Measurements from ENCODE around the gene IGF2BP2.
"Not testable (repeated sequence)": the region's sequence is repeated elsewhere in the genome, so short reads cannot be mapped to it uniquely, and the experiment has no call there.

Gene IGF2BP2

GRCh38 chr3:185825006-185825638 lies at the start of gene IGF2BP2:
Gene IGF2BP2, minus strand, starts transcription at chr3:185825042. Its CDS starts 82 bp downstream, at chr3:185824960.
- DNase-seq = peak; percentile 42

- DNase-seq = no peak
These were observed 49.3 kb upstream of the IGF2BP2 start for GRCh38 chr3:185874119-185874518.

DNA sequence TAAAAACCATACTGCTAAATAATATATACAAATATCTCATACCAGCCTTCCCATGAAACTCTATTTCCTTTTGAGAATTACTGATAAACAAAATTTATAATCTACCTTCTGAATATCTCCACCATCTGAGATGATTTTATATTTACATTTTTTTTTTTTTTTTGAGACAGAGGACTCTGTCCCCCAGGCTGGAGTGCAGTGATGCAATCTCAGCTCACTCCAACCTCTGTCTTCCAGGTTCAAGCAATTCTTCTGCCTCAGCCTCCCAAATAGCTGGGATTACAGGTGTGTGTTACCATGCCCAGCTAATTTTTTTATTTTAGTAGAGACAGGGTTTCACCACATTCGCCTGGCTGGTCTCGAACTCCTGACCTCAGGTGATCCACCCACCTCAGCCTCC lies 42.8 kb upstream of the IGF2BP2 start:
- no peak for DNase-seq

DNA sequence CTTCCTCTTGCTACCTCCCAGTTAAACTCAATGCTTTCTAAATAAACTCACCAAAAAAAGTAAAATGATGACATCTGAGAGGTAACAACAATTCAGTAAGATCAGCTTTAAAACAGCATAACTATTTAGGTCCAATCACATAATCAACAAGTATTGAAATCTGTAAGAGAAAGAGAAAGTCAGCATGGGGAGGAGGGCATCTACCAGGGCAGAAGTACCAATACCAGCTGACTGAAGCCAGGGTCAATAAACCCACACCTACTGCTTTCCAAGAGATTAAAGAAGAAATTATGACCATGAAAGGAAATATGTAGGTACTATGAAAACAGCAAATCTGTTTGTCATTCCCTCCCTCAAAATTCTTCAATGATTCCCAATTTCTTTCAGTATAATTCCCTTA lies 42.2 kb upstream of the IGF2BP2 start:
- DNase-seq = no peak

GRCh38 chr3:185866555-185866954 lies 41.7 kb upstream of the IGF2BP2 start:
- no peak for DNase-seq

DNA sequence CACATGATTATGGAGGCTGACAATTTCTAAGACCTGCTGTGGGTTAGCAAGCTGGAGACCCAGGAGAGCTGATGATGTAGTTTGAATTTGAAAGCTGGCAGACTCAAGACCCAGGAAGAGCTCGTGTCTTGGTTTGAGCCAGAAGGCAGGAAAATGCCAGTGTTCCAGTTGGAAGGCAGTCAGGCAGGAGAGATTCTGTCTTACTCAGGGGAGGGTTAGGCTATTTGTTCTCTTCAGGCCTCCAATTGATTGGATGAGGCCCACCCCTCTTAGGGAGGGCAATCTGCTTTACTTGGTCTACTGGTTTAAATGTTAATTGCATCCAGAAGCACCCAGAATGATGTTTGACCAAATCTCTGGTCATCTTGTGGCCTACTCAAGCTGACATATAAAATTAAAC lies 40.4 kb upstream of the IGF2BP2 start:
- DNase-seq = no peak

GRCh38 chr3:185864767-185865166 lies 39.9 kb upstream of the IGF2BP2 start:
- DNase-seq = no peak

DNA sequence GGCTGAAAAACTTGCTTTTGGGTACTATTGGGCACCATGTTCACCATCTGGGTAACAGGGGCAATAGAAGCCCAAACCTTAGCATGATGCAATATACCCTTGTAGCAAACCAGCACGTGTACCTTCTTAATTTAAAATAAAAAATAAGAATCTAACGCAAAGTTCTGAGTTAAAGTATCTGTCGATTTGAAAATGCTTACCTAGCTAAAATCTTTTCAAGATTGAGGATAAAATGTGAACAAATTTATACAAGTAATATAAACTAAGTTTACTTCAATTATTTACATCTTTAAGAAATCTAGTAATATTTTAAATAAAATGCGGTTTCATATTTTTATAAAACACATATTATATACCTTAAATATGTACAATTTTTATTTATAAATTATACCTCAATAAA lies 38.1 kb upstream of the IGF2BP2 start:
- no peak for DNase-seq

DNA sequence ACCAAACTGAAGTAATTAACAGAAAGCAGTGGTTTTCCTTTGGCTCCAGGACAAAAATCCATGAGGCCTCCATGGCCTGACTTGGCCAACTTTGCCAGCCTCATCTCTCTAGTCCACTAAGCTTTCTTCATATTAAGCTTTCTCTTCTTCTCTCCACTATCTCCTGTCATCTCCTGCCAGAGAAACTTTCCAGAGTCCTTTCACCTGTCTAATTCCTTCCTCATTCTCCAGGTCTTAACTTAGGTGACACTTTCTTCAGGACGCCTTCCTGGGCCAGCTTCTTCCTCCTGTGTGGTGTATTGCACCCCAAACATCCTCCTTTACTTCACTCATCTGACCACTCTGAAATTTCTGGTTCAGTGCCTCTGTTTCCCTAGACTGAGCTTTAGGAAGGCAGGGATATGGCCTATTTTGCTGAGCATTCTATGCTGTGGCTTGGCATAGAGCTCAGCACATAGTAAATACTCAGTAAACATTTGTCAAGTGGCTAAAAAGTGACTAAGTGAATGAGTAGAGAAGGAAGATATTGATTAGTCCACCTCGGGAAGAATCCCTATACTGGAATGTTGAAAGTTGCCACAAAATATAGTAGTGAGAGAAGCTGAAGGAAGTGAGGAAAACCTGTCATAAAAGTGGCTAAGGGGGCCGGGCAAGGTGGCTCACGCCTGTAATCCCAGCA lies 34.6 kb upstream of the IGF2BP2 start:
- no peak for DNase-seq

GRCh38 chr3:185858502-185859225 lies 33.8 kb upstream of the IGF2BP2 start:
- DNase-seq = no peak

GRCh38 chr3:185857208-185857607 lies 32.4 kb upstream of the IGF2BP2 start:
- DNase-seq = no peak

GRCh38 chr3:185856652-185857051 lies 31.8 kb upstream of the IGF2BP2 start:
- no peak for DNase-seq

- not testable (repeated sequence) for DNase-seq
These were observed 28.9 kb upstream of the IGF2BP2 start for GRCh38 chr3:185853771-185854170.

GRCh38 chr3:185852635-185853034 lies 27.8 kb upstream of the IGF2BP2 start:
- no peak for DNase-seq

DNA sequence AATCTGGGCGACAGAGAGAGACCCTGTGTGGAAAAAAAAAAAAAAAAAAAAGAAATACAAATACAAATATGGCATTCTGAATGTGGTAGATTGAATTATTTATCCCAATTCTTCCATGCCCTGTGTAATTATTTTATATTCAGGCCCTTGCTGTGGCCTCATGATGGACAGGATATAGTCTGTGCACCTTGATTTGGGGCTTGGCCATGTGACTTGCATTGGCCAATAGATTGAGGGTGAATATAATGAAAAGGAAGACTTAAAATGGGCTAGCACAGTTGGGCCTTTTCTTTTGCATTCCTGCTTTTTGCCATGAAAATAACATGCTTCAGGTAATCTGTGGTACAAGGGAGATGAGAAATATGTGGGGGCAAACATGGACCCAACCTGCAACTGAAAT lies 27.1 kb upstream of the IGF2BP2 start:
- no peak for DNase-seq

DNA sequence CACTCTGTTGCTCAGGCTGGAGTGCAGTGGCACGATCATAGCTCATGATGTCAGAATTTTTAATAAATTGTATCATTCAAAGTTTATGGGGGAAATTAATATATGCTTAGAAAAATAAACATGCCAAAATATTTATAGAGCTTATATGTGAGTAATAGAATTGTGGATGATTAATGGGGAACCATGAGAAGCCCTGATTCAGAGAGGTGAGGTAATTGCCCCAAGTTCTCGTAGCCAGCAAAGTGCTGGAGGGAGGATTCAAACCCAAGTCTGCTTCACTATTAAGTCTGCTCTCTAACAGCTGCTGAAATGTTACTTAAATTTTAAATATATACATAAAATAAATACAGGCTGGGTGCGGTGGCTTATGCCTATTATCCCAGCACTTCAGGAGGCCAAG lies 26.2 kb upstream of the IGF2BP2 start:
- no peak for DNase-seq

GRCh38 chr3:185847506-185847905 lies 22.7 kb upstream of the IGF2BP2 start:
- no peak for DNase-seq

- no peak for DNase-seq
These were observed 21.2 kb upstream of the IGF2BP2 start for GRCh38 chr3:185846037-185846436.

DNA sequence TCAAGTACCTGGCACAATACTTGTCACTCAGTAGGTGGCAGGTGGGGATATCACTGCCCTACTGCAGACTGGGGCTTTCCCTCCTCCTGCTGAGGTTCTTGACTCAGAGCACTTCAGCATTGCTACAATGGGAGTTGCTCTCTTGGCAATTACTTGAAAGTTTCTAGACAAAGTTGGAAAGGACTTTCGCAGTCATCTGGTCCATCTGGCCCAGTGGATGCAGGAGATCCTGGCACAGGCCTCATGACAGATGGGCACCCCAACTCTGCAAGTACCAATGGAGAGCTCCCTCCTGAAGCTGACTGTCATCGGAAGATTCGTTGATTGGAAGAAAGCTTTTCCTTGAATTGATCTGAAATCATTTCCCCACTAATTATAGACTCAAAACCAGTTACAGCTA lies 19.2 kb upstream of the IGF2BP2 start:
- DNase-seq = no peak

DNA sequence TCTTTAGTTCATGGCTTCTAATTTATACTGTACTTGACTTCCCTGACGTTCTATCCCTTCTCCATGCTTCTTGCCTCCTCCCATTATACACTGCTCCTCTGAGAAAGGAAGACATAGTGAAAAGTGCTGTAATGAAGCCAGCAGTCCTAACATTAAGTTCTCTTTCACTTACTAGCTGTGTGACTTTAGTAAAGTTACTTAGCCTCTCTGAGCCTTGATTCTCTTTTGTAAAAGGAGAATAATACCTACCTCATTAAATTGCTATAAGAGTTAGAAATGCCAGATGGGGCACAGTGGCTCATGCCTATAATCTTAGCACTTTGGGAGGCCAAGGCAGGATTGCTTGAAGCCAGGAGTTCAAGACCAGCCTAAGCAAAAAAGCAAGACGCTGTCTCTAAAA lies 18.8 kb upstream of the IGF2BP2 start:
- no peak for DNase-seq

- no peak for DNase-seq
These were observed 18.3 kb upstream of the IGF2BP2 start for GRCh38 chr3:185843126-185843525.

DNA sequence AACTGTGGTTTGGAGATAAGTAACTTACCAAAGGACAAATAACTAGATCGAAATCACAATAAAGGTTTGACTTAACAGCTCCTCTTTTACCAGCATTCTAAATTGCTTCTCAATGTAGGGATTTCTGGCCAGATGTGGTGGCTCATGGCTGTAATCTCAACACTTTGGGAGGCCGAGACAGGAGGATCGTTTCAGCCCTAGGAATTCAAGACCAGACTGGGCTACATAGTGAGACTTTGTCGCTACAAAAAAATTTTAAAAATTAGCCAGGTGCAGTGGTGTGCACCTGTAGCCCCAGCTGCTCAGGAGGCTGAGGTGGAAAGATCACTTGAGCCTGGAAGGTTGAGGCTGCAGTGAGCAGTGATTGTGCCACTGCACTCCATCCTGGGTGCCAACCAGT lies 17.4 kb upstream of the IGF2BP2 start:
- no peak for DNase-seq

GRCh38 chr3:185838417-185838989 lies 13.7 kb upstream of the IGF2BP2 start:
- DNase-seq = not testable (repeated sequence)

- no peak for DNase-seq
These were observed 12.6 kb upstream of the IGF2BP2 start for GRCh38 chr3:185837414-185837813.

Data from CD4-positive, alpha-beta T cell treated with Interleukin-10 for 1 hour (primary cell).